AG04450 (cell line): ENCODE measurements around the gene PKP3. TPM values are rescaled to one million over a fixed set of nuclear protein-coding genes. Genes with fewer than 3 reads are reported as not detected.

ENCODE experiments used
- CTCF ChIA-PET: fragments of 300-600, 350-600 bp; formaldehyde crosslinking; extraction: SDS; loops from one replicate; lab custom pipeline; 2022; ENCODE audit warnings: antibody characterized with exemption, inconsistent platforms; lab: Charles Lee
- POLR2A ChIA-PET: fragments of 350-600 bp; formaldehyde crosslinking; extraction: SDS; loops from one replicate; lab custom pipeline; 2021; ENCODE audit warnings: antibody characterized with exemption, inconsistent platforms; lab: Yijun Ruan, JAX
- DNase-seq: peaks from one replicate; pipeline ENCODE4 v3.0.0-alpha.2; 2011; ENCODE audit warnings: low read depth, low spot score
- H3K27ac ChIP-seq: one replicate; pipeline ENCODE4 v1.5.1; 2012; ENCODE audit warnings: low read depth, low read length, control low read depth
- H3K27me3 ChIP-seq: one replicate; pipeline ENCODE4 v1.6.0; 2012; ENCODE audit warnings: low read length; ENCODE audit not compliant: control insufficient read depth, insufficient read depth
- H3K4me3 ChIP-seq: 2 replicates; pipeline ENCODE4 v1.5.1; 2011; ENCODE audit warnings: mild to moderate bottlenecking, low read depth, low read length, control low read depth
- H3K9me3 ChIP-seq: 2 replicates; pipeline ENCODE4 v1.5.1; 2012; ENCODE audit warnings: low read length; ENCODE audit not compliant: control insufficient read depth, insufficient read depth
- CTCF ChIP-seq: IDR thresholded peaks from 2 replicates; pipeline ENCODE4 v1.5.1; 2011; ENCODE audit warnings: low read depth, low read length, control low read depth, inconsistent platforms
- polyA plus RNA-seq: library from polyadenylated mRNA; depleted of rRNA; stranded (reverse); fragments of >200 nt; gene quantifications from 2 replicates; pipeline ENCODE4 v1.2.3, GENCODE V29; 2011

PKP3 gene
- polyA plus RNA-seq, 1 experiment = 0.55 TPM

GRCh38 chr11:437228-437870, 43.3 kb downstream of the PKP3 start:
- Histone ChIP-seq H3K4me3 (no peak overlapping the region), H3K27ac (no peak overlapping the region), H3K9me3 (peaks cover 8% of the 10 kb centered on the region), H3K27me3 (peaks cover 18% of the 10 kb centered on the region)
- no peak for DNase-seq
- no peak for TF ChIP-seq CTCF
- ChIA-PET POLR2A (no interaction called here), CTCF (no interaction called here)

- POLR2A ChIA-PET = no interaction called here
- peaks cover 8% of the 10 kb centered on the region for H3K9me3 ChIP-seq
- no peak for DNase-seq
- H3K4me3 ChIP-seq = no peak overlapping the region
- CTCF ChIA-PET = interaction anchor here (2.4 kb wide), 1 partner anchor 10 kb away, joined by 10 read pairs; no protein-coding TSS in a partner anchor
- H3K27ac ChIP-seq = no peak overlapping the region
- TF ChIP-seq CTCF = no peak
- peaks cover 18% of the 10 kb centered on the region for H3K27me3 ChIP-seq
These were observed 44.3 kb downstream of the PKP3 start for GRCh38 chr11:438101-438844.

GRCh38 chr11:439315-440064, 45.5 kb downstream of the PKP3 start:
- POLR2A ChIA-PET = interaction anchor here (1.0 to 1.3 kb wide), 2 partner anchors 9 to 232 kb away, joined by 3 to 4 read pairs; partner anchors contain the start of genes BET1L and RIC8A

More at GRCh38 chr11:439315-440064, 45.5 kb downstream of the PKP3 start:
- Histone ChIP-seq H3K27ac (no peak overlapping the region), H3K9me3 (peaks cover 8% of the 10 kb centered on the region), H3K4me3 (no peak overlapping the region), H3K27me3 (peaks cover 23% of the 10 kb centered on the region)
- no peak for TF ChIP-seq CTCF
- CTCF ChIA-PET = interaction anchor here (1.1 to 2.4 kb wide), 2 partner anchors 9 to 69 kb away, joined by 3 to 10 read pairs; no protein-coding TSS in a partner anchor
- no peak for DNase-seq
